Fibroblast of the aortic adventitia (primary cell): ENCODE data around the gene PTPRG. TPM values are rescaled to one million over a fixed set of nuclear protein-coding genes. Genes with fewer than 3 reads are reported as not detected.

ENCODE experiments used
- DNase-seq: peaks from one replicate; pipeline ENCODE4 v3.0.0-alpha.2; 2010; ENCODE audit warnings: low read depth
- H3K4me3 ChIP-seq: 2 replicates; pipeline ENCODE4 v1.5.1; 2011; ENCODE audit warnings: low read depth, mild to moderate bottlenecking, control low read depth, low read length, moderate library complexity
- CTCF ChIP-seq: IDR thresholded peaks from 2 replicates; pipeline ENCODE4 v1.5.1; 2011; ENCODE audit warnings: mild to moderate bottlenecking, low read length, control low read depth, inconsistent platforms; ENCODE audit not compliant: insufficient read depth
- total RNA-seq: library from RNA; depleted of rRNA; stranded (reverse); fragments of >200 nt; gene quantifications from 2 replicates; pipeline ENCODE4 v1.2.3, GENCODE V29; 2012; ENCODE audit warnings: low replicate concordance

Gene PTPRG
- total RNA-seq, 1 donor, result 52.0 TPM

GRCh38 chr3:61569856-61570580 lies 8.6 kb downstream of the PTPRG start:
- no peak for DNase-seq
- no peak for TF ChIP-seq CTCF

GRCh38 chr3:61570813-61571212 lies 9.4 kb downstream of the PTPRG start:
- no peak for DNase-seq
- TF ChIP-seq CTCF, result no peak
- H3K4me3 ChIP-seq, result no peak overlapping the region

More at GRCh38 chr3:61569856-61570580, 8.6 kb downstream of the PTPRG start:
- H3K4me3 ChIP-seq, result no peak overlapping the region

- H3K4me3 ChIP-seq, result no peak overlapping the region
- peak; percentile 96 for DNase-seq
- no peak for TF ChIP-seq CTCF
Measured at GRCh38 chr3:61571516-61572336, 10.4 kb downstream of the PTPRG start.

- TF ChIP-seq CTCF, result no peak
- no peak for DNase-seq
Measured at GRCh38 chr3:61572879-61573278, 11.5 kb downstream of the PTPRG start.

GRCh38 chr3:61573441-61573840 lies 12.1 kb downstream of the PTPRG start:
- DNase-seq, result no peak
- H3K4me3 ChIP-seq, result no peak overlapping the region
- no peak for TF ChIP-seq CTCF

More at GRCh38 chr3:61572879-61573278, 11.5 kb downstream of the PTPRG start:
- H3K4me3 ChIP-seq, result no peak overlapping the region

- H3K4me3 ChIP-seq, result no peak overlapping the region
- peak; percentile 91 for DNase-seq
- no peak for TF ChIP-seq CTCF
Measured at GRCh38 chr3:61574854-61575253, 13.5 kb downstream of the PTPRG start.
